ENCODE data around the gene CDH4.

CDH4 gene

DNA sequence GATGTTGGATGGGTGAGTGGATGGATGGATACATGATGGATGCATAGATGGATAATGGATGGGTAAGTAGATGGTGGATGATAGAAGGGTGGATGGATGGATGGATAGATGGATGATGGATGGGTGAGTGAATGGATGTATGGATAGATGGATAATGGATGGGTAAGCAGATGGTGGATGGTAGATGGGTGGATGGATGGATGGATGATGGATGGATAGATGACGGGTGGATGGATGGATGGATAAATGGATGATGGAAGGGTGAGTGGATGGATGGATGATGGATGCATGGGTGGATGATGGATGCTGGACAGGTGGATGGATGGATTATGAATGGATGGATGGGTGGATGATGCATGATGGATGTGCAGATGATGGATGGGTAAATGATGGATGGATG, 638.1 kb downstream of the CDH4 start:
- TF ChIP-seq YY1 (IDR thresholded peaks at IDR 0.05; ENCODE audit: low read depth) = no peak
- TF ChIP-seq EGR1 (IDR thresholded peaks at IDR 0.05) = no peak
- TF ChIP-seq USF1 (IDR thresholded peaks at IDR 0.05) = no peak
- TF ChIP-seq EP300 (IDR thresholded peaks at IDR 0.05; ENCODE audit: borderline replicate concordance) = no peak
- no peak for TF ChIP-seq FOXM1 (IDR thresholded peaks at IDR 0.05; ENCODE audit: borderline replicate concordance, low read depth)
- no peak for TF ChIP-seq TCF12 (IDR thresholded peaks at IDR 0.05; ENCODE audit: low read depth)
- no peak for TF ChIP-seq CREB1 (IDR thresholded peaks at IDR 0.05; ENCODE audit: low read depth)
- no peak for TF ChIP-seq RAD21 (IDR thresholded peaks at IDR 0.05; ENCODE audit: low read depth)
- no peak for TF ChIP-seq TEAD4 (IDR thresholded peaks at IDR 0.05)
- no peak for TF ChIP-seq MAX (IDR thresholded peaks at IDR 0.05)
- no peak for TF ChIP-seq TAF1 (IDR thresholded peaks at IDR 0.05; ENCODE audit: low read depth)
- TF ChIP-seq NFIC (IDR thresholded peaks at IDR 0.05) = no peak
- TF ChIP-seq, protein P1, sequence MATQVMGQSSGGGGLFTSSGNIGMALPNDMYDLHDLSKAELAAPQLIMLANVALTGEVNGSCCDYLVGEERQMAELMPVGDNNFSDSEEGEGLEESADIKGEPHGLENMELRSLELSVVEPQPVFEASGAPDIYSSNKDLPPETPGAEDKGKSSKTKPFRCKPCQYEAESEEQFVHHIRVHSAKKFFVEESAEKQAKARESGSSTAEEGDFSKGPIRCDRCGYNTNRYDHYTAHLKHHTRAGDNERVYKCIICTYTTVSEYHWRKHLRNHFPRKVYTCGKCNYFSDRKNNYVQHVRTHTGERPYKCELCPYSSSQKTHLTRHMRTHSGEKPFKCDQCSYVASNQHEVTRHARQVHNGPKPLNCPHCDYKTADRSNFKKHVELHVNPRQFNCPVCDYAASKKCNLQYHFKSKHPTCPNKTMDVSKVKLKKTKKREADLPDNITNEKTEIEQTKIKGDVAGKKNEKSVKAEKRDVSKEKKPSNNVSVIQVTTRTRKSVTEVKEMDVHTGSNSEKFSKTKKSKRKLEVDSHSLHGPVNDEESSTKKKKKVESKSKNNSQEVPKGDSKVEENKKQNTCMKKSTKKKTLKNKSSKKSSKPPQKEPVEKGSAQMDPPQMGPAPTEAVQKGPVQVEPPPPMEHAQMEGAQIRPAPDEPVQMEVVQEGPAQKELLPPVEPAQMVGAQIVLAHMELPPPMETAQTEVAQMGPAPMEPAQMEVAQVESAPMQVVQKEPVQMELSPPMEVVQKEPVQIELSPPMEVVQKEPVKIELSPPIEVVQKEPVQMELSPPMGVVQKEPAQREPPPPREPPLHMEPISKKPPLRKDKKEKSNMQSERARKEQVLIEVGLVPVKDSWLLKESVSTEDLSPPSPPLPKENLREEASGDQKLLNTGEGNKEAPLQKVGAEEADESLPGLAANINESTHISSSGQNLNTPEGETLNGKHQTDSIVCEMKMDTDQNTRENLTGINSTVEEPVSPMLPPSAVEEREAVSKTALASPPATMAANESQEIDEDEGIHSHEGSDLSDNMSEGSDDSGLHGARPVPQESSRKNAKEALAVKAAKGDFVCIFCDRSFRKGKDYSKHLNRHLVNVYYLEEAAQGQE (IDR thresholded peaks at IDR 0.05; ENCODE audit: low read depth) = no peak
- no peak for TF ChIP-seq CEBPB (IDR thresholded peaks at IDR 0.05)
- no peak for TF ChIP-seq ZBTB7A (IDR thresholded peaks at IDR 0.05; ENCODE audit: low read depth)

DNA sequence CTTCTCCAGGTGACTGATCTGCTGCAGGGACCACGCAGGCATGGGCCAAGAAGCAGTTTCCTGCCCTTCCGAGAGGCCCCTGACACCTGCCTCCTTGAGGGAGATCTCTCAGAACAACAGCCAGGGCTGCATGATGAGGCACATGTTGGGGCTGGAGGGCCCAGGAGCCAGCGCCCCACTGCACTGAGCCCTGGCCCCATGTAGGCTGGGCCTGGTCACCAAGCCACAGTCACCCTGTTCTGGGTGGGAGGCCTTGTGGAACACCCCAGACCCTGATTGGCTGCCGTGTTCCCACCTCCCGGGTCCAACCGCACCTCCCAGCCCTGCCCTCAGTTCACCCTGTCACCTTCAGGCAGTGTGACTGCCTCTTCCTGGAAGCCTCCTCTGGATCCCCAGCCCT, 639.4 kb downstream of the CDH4 start:
- TF ChIP-seq NFIC (IDR thresholded peaks at IDR 0.05) (no peak), CEBPB (IDR thresholded peaks at IDR 0.05) (no peak), TEAD4 (IDR thresholded peaks at IDR 0.05) (no peak), YY1 (IDR thresholded peaks at IDR 0.05; ENCODE audit: low read depth) (no peak), MAX (IDR thresholded peaks at IDR 0.05) (no peak), CREB1 (IDR thresholded peaks at IDR 0.05; ENCODE audit: low read depth) (no peak), EP300 (IDR thresholded peaks at IDR 0.05; ENCODE audit: borderline replicate concordance) (no peak), RAD21 (IDR thresholded peaks at IDR 0.05; ENCODE audit: low read depth) (no peak)

- no peak for TF ChIP-seq NFIC (IDR thresholded peaks at IDR 0.05)
- TF ChIP-seq TEAD4 (IDR thresholded peaks at IDR 0.05) = no peak
- no peak for TF ChIP-seq ZBTB7A (IDR thresholded peaks at IDR 0.05; ENCODE audit: low read depth)
These were observed 640.0 kb downstream of the CDH4 start for GRCh38 chr20:61891916-61892649.

DNA sequence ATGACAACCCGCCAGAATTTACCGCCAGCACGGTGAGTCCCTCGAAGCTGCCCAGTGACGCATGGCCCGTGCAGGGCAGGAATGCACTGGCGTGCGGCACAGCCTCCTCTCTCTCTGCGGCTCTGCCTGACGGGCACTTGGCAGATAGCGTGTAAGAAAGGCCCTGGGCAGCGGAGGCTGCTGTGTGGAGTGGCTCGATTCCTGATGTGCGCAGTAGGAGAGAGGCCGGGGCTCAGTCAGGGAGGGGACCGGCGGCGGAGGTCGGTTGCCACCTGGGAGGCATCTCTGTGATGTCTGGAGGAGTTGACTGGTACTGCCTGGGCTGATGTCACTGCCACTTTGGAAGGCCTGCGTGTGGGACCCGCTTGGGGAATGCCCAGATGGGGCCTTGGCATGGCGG, 643.0 kb downstream of the CDH4 start:
- TF ChIP-seq CEBPB (IDR thresholded peaks at IDR 0.05) (no peak), MAX (IDR thresholded peaks at IDR 0.05) (0 out of 2 replicates have a peak, but pooled peaks have one; percentile 15), TCF12 (IDR thresholded peaks at IDR 0.05; ENCODE audit: low read depth) (no peak), EP300 (IDR thresholded peaks at IDR 0.05; ENCODE audit: borderline replicate concordance) (no peak)

- TF ChIP-seq FOXM1 (IDR thresholded peaks at IDR 0.05; ENCODE audit: borderline replicate concordance, low read depth) = no peak
- no peak for TF ChIP-seq RAD21 (IDR thresholded peaks at IDR 0.05; ENCODE audit: low read depth)
- TF ChIP-seq MAX (IDR thresholded peaks at IDR 0.05) = no peak
These were observed 643.6 kb downstream of the CDH4 start for GRCh38 chr20:61895686-61896057.

GRCh38 chr20:61896058-61896961, 644.2 kb downstream of the CDH4 start:
- TF ChIP-seq RAD21 (IDR thresholded peaks at IDR 0.05; ENCODE audit: low read depth) (peak; percentile 76), MAX (IDR thresholded peaks at IDR 0.05) (no peak)

DNA sequence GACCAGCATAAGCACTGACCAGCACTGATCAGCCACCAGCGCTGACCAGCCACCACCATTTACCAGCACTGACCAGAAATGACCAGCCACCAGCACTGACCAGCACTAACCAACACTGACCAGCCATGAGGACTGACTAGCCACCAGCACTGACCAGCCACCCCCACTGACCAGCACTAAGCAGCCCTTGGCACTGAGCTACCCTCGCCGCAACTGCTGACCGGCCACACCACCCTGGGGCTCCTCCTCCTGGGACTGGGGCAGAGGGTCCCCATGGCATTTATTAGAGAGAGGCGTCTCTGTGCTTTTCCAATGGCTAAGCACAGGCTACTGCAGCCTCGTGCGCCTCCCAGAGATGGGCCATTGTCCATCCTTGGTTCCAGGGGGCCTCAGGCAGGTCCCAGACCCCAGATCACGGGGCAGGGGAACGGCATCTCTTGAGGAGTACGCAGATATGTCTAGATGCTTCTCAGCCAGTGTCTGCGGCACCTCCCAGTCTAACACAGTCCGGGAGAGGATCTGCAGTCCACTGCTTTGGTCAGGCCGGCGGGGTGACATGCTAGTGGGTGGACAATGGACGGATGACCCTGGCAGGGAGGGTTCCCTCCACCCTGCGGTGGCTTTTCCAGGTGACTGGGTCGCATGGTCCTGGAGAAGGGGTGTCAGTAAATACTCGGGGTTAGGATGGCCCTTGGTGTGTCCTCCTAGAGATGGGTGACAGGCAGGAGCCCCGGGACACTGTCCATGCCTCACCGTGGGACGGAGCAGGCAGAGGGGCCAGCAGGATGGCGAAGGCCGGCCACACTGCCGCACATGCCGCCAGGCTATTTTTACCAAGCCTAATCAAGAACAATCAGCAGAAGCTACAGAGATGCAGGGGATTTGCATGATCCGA, 645.6 kb downstream of the CDH4 start:
- no peak for TF ChIP-seq NFIC (IDR thresholded peaks at IDR 0.05)
- TF ChIP-seq, protein P1 (IDR thresholded peaks at IDR 0.05; ENCODE audit: low read depth) = no peak
- no peak for TF ChIP-seq CEBPB (IDR thresholded peaks at IDR 0.05)
- no peak for TF ChIP-seq EGR1 (IDR thresholded peaks at IDR 0.05)
- no peak for TF ChIP-seq FOXM1 (IDR thresholded peaks at IDR 0.05; ENCODE audit: borderline replicate concordance, low read depth)
- TF ChIP-seq EP300 (IDR thresholded peaks at IDR 0.05; ENCODE audit: borderline replicate concordance) = no peak

Data from Ishikawa (cell line).